HG03108 (cell line): Measurements from ENCODE around the gene PTGFRN.
"Not testable (repeated sequence)": the region's sequence is repeated elsewhere in the genome, so short reads cannot be mapped to it uniquely, and the experiment has no call there.

Experiments
- ATAC-seq: cut with Tn5 transposase; IDR thresholded peaks from one replicate; pipeline ENCODE4 v1.9.1; 2021; ENCODE audit warnings: moderate library complexity; ENCODE audit not compliant: unreplicated experiment

PTGFRN gene

DNA sequence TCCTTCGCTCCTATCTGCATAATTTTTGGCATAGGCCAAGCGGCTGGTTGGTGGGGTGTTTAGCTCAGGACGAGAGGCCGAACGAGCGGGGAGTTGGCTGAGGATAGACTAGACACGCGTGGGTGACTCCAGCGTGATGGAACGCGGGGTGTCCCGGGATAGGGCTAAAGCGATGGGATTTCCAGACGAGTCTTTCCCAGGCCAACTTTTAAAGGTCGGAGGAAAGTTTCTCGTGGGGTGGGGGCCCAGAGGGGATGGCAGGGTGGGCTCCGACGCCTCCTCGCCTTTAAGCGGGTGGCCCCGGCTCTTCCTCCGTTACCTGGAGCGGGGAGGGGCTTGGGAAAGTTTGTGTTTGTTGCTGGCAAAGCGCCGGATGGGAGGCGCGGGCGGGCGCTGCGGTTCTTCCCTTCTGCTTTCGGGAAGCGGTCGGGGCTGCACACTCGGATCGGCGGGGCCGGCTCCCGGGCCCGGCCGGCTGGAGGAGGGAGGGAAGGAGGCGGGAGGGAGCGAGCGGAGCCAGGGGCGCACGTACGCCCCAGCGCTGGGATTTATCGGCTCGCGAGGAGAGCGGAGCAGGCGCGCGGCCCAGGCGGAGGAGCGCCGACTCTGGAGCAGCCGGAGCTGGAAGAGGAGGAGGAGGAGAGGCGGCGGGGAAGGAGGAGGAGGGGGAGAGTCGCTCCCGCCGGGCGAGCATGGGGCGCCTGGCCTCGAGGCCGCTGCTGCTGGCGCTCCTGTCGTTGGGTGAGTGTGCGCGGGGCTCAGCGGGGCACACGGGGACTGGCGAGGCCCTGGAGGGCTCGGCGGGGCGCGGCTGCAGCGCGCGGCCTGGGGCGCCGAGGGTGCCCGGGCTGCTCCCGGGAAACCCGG, at the start of gene PTGFRN:
PTGFRN (plus strand) TSS at position 405 of the 867 bp plus-strand sequence; CDS start at position 693, 288 bp downstream.
- ATAC-seq: no peak

DNA sequence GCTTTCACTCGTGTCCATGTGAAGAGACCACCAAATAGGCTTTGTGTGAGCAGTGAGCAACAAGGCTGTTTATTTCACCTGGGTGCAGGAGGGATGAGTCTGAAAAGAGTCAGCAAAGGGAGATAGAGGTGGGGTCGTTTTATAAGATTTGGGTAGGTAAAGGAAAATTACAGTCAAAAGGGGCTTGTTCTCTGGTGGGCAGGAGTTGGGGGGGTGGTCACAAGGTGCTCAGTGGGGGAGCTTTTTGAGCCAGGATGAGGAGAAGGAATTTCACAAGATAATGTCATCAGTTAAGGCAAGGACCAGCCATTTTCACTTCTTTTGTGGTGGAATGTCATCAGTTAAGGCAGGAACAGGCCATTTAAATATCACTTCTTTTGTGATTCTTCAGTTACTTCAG, 49.5 kb upstream of the PTGFRN start:
- ATAC-seq: not testable (repeated sequence)

DNA sequence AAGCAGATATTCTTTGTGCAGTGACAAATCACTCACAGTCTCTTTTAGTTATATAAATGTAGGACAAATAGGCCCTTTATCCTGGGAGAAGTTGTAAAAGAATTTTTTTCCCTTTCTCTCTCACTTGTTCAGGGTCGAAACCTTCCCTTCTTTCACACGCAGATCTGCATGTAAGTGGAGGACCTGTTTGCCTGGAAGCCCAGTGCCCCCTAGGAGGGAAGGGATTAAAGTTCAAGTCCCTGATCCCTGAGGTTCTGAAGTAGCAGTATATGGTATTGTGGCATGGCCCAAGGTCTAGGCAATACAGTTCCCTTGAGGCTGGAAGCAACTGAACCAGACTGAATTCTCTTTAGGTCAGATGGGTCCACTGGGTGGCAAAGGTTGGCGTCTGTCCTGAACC, 48.6 kb upstream of the PTGFRN start:
- ATAC-seq: no peak

DNA sequence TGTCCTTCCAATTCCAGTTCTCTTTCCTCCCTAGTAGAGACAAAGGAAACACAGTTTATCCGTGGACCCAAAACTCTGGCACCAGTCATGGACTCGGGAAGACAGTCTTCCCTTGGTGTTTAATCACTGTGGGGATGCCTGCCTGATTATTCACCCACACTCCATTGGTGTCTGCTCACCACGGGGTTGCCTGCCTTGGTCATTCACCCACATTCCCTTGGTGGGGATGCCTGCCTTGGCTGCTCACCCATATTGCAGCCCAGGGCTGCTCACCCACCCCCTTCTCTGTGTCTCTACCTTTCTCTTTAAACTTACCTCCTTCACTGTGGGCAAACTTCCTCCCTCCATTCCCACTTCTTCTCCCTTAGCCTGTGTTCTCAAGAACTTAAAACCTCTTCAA, 46.7 kb upstream of the PTGFRN start:
- not testable (repeated sequence) for ATAC-seq

DNA sequence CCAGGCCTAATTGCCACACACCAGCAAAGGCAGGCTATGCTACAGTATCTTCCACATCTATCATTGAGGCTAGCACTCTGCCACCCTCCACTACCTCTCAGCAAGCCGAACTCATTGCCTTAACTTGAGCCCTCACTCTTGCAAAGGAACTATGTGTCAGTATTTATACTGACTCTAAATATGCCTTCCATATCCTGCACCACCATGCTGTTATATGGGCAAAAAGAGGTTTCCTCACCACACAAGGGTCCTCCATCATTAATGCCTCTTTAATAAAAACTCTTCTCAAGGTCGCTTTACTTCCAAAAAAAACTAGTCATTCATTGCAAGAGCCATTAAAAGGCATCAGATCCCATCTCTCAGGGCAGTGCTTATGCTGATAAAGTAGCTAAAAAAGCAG, 43.2 kb upstream of the PTGFRN start:
- ATAC-seq: not testable (repeated sequence)

DNA sequence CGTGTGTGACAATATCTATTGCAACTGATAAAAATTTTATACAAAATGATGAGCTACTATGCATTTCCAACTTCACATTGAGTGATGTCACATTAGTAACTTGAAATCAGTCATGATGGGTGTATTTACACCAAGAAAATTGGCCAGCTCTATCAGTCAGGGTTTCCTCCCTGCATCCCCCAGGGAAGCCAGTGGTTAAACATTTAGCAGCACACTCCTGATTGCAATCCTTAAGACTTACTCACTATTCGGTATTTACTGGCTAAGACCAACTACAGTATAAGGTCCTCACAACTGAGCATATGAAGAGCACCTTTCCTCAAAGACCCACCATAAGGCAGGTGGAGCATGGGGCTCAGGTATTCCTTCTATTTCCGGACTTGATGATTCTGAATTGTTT, 41.3 kb upstream of the PTGFRN start:
- ATAC-seq: no peak

DNA sequence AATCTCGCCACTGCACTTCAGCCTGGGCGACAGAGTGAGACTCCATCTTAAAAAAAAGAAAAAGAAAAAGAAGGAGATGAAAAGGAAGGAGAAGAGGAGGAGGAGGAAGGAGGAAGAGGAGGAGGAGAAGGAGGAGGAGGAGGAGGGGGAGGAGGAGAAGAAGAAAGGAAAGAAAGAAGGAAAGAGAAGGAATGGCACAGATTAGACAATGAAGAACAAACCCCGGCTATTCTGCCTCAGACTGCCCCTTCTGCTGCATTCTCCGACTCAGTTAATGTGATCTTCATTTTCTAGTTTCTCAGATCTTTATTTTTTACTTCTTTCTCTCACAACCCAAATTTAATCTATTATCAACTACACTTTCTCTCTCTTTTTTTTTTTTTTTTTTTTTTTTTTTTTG, 40.1 kb upstream of the PTGFRN start:
- no peak for ATAC-seq

DNA sequence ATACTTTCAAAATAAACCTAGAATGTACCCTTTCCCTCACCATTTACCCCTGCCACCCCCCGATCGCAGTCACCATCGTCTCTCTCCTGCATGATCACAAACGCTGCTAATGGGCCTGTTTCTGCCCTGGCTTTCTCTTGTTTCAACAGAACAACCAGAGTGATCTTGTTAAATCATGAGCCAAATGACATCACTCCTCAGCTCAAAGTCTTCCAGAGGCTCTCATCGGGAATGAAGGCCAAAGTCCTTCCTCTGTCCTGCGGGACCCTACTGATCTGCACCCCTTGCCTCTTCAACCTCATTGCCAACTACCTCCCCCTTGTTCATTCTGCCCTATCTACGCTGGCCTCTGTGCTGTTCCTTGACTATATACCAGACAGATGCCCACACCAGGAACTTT, 39.4 kb upstream of the PTGFRN start:
- no peak for ATAC-seq

DNA sequence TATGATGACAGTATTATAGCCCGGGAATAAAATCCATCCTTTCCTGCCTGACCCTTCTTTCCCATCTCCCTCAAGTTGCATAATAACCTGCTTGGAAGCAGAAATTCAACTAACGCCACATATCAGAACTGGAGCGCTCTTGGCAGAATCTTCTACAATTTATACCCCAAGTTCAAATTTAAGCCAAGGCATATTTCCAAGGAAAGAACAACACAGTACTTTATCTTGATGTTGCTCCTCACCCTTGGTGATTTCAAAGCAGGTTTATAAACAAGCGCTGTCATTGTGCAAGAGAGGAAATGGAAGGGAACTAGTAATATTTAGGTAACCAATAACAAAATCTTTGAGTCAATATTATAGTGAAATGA, 38.0 kb upstream of the PTGFRN start:
- ATAC-seq: no peak

DNA sequence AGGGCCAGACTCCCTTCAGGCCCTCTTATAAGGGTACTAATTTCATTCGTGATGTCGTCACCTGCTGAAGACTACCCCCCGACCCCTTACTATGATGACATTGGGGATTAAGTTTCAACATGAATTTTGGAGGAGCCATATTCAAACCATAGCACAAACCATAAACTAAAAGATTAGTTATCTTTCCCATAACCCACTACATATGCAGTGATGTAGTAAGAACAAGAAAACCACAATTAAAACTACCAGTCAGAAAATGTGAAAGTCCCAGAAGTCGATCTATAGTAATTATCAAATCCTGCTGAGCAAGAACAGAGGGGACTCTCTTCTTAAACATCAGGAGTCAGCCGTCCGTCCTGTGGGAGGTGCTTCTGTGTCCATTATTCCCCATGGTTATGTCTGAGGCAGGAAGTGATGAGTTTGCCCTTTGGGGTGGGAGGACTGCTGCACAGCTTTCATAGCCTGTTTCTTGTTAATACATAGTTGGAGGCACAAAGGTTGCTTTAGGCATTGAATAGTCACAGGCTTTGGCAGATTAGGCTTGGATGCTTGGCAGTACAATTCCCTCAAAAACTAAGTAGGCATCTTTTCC, 35.9 kb upstream of the PTGFRN start:
- no peak for ATAC-seq

DNA sequence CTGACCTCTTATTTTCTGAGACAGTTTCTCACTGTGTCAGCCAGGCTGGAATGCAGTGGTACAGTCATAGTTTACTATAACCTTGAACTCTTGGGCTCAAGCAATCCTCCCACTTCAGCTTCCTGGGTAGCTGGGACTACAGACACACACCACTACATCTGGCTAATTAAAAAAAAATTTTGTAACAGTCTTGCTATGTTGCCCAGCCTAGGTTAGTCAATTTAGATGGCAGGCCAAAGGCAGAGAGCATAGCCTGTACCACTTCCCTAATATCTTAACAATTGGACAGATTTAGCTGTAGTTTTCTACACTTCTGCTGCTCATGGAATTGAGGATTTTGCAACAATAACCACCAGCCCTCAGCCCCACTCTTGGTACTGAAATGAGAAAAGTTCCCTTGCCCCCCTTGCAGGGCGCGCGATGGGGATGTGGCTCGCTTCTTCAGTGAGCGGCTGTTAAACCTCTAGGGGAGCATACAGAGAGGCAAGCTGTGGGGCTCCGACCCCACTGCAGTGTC, 34.9 kb upstream of the PTGFRN start:
- no peak for ATAC-seq

DNA sequence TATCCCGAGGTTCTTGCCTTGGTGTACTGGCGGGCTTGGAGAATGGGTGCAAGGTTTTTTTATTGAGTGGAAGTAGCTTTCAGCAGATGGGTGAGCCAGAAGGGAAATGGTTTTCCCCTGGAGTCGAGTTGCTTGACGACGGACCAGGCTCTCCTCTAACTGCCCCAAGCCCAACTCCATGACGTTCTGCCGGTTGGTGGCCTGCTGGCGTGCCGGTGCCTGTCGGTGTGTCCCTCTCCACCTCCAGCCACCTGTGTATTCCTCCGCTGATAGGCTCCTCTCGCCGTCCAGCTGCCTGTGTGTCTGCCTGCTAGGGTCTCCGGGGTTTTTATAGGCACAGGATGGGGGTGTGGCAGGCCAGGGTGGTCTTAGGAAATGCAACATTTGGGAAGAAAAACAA, 34.3 kb upstream of the PTGFRN start:
- no peak for ATAC-seq

DNA sequence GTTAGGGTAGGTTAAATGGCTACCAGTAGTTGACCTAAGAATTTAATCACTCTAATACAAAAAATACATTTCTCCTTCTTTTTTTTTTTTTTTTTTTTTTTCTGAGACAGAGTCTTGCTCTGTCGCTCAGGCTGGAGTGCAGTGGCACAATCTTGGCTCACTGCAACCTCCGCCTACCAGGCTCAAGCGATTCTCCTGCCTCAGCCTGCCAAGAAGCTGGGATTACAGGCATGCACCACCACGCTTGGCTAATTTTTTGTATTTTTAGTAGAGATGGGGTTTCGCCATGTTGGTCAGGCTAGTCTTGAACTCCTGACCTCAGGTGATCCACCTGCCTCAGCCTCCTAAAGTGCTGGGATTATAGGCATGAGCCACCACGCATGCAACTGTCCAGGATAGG, 33.8 kb upstream of the PTGFRN start:
- not testable (repeated sequence) for ATAC-seq

DNA sequence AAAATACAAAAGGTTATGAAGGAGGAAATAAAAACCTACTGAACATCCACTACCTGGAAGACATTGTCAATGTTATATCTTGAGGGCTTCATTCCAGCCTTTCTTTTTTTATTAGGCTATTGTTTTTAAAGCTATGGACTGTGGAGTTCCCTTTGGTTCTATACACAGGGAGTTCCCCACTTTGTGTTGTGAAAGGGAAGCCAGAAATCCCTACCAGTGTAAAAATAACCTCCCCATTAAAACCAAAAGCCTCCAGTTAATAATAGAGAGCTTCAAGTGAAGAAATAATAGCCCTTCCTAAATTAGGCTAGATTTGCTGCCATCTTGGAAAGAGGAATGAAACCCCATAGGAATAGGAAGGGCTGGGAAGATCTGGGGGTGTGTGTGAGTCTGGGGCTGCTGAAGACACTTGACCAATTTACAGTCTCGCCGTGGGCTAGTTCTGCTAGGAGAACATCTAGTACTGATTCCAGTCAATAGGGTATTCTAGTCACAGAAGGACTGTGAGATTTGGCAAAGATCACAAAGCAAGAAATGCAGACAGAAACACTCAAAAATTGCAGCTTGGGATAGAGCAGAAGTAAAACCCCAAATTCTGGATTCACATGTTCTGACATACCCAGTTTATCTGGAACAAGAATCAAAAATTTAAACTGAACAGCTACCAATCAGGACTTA, 32.4 kb upstream of the PTGFRN start:
- ATAC-seq: no peak

DNA sequence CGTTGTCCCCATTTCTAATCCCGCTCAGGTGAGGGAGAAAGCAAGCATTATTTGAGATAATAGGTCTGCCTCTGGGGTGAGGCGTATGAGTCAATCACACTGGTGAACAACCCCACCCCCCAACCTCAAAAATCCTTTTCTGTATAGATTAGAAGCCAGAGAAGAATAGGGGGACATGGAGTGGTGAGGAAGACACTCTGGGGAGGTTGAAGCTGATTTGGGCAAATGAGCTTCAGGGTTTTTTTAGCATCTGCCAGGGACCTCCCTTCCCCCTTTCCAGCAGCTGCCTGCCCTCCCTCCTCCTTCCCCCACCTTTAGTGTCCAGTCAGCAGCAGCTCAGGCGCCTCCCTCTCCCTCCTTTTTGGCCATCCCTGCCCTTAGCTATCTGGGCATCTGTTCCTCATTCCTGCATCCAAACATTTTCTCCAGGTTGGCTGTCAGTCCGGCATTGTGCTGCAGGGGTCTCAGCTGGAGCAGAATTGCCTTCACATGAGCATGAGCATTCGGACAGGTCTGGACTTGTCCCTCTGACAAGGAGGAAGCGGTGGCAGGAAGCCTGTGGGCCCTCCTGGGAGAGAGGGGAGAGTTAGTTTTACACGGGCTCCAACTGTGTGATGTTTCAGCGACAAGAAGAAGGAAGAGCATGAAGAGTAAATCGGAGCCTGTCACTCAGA, 30.8 kb upstream of the PTGFRN start:
- peak; percentile 62 for ATAC-seq

DNA sequence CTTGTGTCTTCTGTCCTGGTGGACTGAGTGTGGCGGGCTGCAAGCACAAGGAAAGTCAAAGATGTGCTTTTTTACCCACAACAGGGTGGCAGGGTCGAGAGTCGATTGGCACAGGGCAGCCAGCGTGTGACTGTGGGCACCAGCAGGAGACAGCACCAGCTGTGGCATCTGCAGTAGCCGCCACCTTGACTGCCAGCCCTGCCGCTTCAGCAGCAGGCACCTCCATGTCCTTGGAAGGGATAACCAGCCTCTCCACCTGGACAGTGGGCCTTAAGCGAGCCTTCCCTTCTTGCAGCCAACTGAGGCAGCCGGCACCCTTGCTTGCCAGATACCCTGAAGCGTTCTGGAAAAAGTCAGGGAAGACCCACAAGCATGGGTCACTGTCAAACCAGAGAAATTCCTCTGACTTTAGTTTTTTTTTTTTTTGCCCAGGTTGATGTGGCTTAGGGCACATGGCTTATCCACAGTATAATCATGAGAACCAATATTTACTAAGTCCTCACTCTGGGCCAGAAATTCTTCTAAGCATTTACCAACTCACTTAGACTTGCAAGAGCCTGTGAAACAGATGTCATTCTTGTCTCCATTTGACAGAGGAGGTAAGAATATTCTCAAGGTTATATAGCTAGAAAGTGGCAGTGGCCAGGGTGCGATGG, 30.1 kb upstream of the PTGFRN start:
- no peak for ATAC-seq

DNA sequence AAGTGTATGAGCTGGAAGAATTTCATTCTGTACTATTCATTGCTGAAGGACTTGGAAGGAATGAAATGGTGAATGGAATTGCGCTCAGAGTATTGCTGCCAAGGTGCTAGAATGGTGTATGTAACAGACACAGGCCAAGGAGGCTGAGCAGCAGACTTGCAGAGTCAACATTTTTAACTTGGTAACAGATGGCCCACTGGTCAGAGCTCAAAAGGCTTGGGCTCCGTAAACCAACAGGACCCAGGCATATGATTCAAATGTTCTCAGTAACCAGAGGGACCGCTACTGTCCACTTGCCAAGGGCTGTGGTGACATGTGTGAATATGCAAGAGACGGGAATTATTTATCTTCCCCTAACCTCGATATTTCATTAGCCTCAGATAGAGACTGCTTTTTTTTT, 28.8 kb upstream of the PTGFRN start:
- no peak for ATAC-seq

DNA sequence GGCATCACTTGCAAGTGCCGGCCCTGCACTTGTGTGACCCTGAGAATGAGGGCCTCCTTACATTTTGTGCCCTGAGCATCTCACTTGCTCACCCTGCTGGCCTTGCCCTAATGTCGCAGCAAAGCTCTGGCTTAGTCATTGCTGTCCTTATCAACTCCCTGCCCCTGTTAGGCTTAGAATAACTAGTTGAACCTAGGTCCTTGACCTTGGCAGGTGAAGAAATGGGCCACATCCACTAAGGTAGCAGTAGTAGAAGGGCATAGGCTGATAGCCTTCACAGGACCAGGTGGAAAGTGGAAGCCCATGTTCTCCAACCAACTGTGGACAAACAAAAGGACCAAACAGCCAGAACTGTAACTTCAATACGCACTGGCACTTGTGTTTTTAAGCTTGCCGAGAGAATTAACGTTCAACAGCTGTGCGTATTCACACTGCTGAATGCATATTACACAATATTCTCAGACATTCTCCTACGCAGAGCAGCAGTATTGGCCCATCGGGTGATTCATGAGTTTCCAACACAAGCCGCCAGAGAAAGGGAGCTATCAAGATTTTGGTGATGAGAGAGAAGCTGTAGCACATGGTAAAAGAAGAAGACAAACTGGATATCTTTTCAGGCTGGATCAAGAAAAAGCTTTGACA, 27.7 kb upstream of the PTGFRN start:
- no peak for ATAC-seq

DNA sequence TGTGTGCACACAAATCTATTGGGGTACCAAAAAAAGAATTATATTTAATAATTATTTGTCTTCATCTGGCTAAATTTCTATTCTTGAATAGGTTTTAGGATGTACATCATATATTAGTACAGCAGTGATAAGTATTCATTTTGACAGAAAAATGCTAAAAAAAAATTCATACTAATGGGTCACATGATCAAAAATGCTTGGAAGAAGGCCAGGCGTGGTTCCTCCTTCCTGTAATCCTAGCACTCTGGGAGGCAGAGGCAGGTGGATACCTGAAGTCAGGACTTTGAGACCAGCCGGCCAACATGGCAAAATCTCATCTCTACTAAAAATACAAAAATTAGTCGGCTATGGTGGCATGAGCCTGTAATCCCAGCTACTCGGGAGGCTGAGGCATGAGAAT, 26.9 kb upstream of the PTGFRN start:
- no peak for ATAC-seq

DNA sequence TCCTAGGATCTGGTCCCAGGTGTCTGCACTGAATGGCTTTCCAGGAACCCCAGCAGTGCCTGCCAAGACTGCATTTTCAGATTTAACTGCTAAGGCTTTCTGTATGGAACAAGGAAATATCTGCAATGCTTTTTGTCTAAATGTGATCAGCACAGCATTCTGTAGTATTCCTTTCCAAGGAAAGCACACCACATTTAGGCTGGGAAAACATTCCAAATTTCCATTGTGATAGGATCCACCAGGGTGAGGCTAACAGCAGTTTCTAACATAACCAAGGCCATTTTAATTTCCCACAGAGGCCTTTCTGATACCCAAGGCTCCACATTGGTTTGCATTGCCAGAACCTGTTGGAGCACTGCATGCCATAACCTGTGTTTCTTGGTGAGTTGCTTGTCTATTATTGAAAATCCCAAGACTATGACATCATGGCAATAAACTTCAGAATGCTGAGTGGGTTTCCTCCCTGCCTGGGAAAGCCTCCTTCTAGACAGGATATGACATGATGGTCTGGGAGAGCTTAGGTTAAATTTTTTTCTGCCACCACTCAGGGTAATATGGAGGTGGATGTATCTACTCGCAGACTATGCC, 23.3 kb upstream of the PTGFRN start:
- ATAC-seq: no peak
